Activated CD4-positive, alpha-beta T cell treated with anti-CD3 and anti-CD28 coated beads, Interleukin-2, amount 10 ng/mL, durations not matched to agents 24 days and 14 days (primary cell): ENCODE data around the gene CENPB. TPM values are rescaled to one million over a fixed set of nuclear protein-coding genes. Genes with fewer than 3 reads are reported as not detected.

Experiments used
- DNase-seq: peaks from one replicate; pipeline ENCODE4 v3.0.0; 2022
- H3K27ac Mint-ChIP-seq: one replicate; pipeline ENCODE4 v1.8.0; 2022; ENCODE audit warnings: mild to moderate bottlenecking, mixed read lengths
- H3K27me3 Mint-ChIP-seq: one replicate; pipeline ENCODE4 v1.8.0; 2022; ENCODE audit warnings: mixed read lengths
- H3K36me3 Mint-ChIP-seq: one replicate; pipeline ENCODE4 v1.8.0; 2022; ENCODE audit warnings: low read depth, mild to moderate bottlenecking, mixed read lengths
- H3K4me1 Mint-ChIP-seq: one replicate; pipeline ENCODE4 v1.8.0; 2021; ENCODE audit warnings: mixed read lengths
- H3K4me3 Mint-ChIP-seq: one replicate; pipeline ENCODE4 v1.8.0; 2022; ENCODE audit warnings: mild to moderate bottlenecking, moderate library complexity, mixed read lengths
- H3K9me3 Mint-ChIP-seq: one replicate; pipeline ENCODE4 v1.8.0; 2021; ENCODE audit warnings: mixed read lengths
- intact Hi-C: fragments of 100-400 bp; cut with micrococcal nuclease; formaldehyde crosslinking; loops from one replicate; pipeline ENCODE4 v1.15.1; 2023
- total RNA-seq: library from RNA; stranded (reverse); gene quantifications from 2 replicates; pipeline ENCODE4 v1.2.3, GENCODE V29; 2022

The CENPB gene
- total RNA-seq, 1 donor from 2014 or later: 74.4 TPM

DNA sequence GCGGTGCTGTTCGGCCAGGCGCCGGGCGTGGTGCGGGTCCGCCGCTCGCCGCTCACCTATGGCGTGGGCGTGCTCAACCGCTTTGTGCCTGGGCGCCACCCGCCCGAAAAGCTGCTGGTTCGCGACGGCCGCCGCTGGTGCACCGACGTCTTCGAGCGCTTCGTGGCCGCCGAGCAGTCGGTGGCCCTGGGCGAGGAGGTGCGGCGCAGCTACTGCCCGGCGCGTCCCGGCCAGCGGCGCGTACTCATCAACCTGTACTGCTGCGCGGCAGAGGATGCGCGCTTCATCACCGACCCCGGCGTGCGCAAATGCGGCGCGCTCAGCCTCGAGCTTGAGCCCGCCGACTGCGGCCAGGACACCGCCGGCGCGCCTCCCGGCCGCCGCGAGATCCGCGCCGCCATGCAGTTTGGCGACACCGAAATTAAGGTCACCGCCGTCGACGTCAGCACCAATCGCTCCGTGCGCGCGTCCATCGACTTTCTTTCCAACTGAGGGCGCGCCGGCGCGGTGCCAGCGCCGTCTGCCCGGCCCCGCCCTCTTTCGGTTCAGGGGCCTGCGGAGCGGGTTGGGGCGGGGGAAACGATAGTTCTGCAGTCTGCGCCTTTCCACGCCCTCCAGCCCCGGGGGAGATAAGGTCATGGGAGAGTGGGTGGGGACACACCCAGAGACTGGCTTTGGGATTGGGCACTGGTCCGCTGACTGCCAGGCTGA, 34.7 kb downstream of the CENPB start:
- peaks cover 2% of the 10 kb centered on the region for H3K36me3 Mint-ChIP-seq
- peak overlapping the region; percentile 19 for H3K4me3 Mint-ChIP-seq
- no peaks in the 10 kb centered on the region for H3K9me3 Mint-ChIP-seq
- peaks cover 8% of the 10 kb centered on the region for H3K4me1 Mint-ChIP-seq
- H3K27ac Mint-ChIP-seq: peak overlapping the region; percentile 45
- DNase-seq: peak; percentile 80
- intact Hi-C loops: loop anchor here (2.0 to 5.0 kb wide), 2 partner anchors 17 to 70 kb away; partner anchors contain the start of gene AP5S1
- peaks cover 3% of the 10 kb centered on the region for H3K27me3 Mint-ChIP-seq

DNA sequence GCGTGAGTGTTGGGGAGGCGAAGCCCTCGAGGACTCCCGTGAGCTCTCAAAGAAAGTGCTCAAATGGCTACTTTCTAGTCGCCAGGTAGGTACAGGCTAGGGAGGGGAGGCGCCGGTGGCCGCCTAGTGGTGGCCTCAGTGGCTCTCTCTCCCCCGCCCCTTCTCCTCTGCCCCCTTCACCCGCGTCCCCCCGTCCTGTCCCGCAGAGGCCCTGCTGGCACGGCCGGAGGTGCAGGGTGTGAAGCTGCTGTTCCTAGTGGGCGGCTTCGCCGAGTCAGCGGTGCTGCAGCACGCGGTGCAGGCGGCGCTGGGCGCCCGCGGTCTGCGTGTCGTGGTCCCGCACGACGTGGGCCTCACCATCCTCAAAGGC, 35.2 kb downstream of the CENPB start:
- intact Hi-C loops: loop anchor here (5.0 kb wide), 1 partner anchor 71 kb away; the partner anchor contains the start of gene AP5S1
- DNase-seq: no peak
- no peak overlapping the region for H3K4me3 Mint-ChIP-seq
- peaks cover 2% of the 10 kb centered on the region for H3K36me3 Mint-ChIP-seq
- H3K27me3 Mint-ChIP-seq: peaks cover 3% of the 10 kb centered on the region
- H3K4me1 Mint-ChIP-seq: peaks cover 8% of the 10 kb centered on the region
- H3K27ac Mint-ChIP-seq: no peak overlapping the region
- H3K9me3 Mint-ChIP-seq: no peaks in the 10 kb centered on the region

DNA sequence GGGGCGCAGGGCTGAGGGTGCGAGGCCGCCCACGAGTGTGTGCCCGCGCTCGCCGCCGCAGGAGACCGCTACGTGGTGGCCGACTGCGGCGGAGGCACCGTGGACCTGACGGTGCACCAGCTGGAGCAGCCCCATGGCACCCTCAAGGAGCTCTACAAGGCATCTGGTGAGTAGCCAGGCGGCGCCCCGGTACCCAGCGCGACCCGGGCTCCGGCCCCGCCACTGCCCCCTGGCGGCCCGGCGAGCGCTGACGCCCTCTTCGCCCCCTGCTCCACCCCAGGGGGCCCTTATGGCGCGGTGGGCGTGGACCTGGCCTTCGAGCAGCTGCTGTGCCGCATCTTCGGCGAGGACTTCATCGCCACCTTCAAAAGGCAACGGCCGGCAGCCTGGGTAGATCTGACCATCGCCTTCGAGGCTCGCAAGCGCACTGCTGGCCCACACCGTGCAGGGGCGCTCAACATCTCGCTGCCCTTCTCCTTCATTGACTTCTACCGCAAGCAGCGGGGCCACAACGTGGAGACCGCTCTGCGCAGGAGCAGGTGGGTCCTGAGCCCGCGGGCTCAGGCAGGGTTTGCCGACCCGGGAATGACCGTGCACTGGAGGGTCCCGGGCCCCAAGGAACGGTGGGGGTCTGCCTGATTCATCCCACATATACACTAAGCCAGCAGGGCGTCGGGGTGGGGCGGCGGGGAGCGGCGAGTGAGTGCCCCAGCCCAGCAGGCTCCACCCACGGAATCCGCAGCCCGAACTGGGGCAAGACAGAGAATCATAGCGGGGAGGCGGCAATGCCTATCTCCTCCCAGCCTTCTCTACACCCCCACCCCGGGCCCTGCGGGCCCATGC, 36.6 kb downstream of the CENPB start:
- H3K36me3 Mint-ChIP-seq: peaks cover 2% of the 10 kb centered on the region
- no peak overlapping the region for H3K4me3 Mint-ChIP-seq
- no peaks in the 10 kb centered on the region for H3K9me3 Mint-ChIP-seq
- peak; percentile 80 for DNase-seq
- intact Hi-C loops: loop anchor here (5.0 kb wide), 1 partner anchor 72 kb away; the partner anchor contains the start of gene AP5S1
- peaks cover 13% of the 10 kb centered on the region for H3K4me1 Mint-ChIP-seq
- H3K27me3 Mint-ChIP-seq: peaks cover 3% of the 10 kb centered on the region
- H3K27ac Mint-ChIP-seq: no peak overlapping the region

DNA sequence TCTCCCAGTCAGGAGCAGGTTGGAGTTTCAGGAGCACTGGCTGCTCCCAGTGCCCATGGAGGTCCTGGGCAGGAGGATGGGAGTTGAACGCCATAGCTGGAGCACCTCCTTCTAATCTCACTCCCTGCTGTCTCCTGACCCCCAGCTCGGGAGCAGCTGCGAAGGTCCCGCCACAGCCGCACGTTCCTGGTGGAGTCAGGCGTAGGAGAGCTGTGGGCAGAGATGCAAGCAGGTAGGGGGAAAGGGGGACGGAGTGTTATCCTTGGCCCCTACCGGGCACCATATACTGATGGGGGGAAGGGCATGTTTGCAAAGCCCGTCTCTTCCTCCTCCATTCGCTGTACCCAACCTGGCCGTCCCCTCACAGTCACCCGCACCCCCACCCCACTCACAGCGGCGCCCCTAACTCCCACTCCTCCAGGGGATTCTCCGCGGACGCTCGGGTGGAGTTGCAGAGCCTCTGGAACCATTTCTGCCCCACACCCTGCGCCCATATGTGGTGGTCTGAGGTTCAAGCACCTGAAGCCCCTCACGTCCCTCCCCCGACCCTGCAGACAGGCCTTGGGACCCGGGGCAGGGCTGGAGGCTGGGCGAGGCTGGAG, 37.4 kb downstream of the CENPB start:
- intact Hi-C loops: no loop called here
- peaks cover 2% of the 10 kb centered on the region for H3K36me3 Mint-ChIP-seq

DNA sequence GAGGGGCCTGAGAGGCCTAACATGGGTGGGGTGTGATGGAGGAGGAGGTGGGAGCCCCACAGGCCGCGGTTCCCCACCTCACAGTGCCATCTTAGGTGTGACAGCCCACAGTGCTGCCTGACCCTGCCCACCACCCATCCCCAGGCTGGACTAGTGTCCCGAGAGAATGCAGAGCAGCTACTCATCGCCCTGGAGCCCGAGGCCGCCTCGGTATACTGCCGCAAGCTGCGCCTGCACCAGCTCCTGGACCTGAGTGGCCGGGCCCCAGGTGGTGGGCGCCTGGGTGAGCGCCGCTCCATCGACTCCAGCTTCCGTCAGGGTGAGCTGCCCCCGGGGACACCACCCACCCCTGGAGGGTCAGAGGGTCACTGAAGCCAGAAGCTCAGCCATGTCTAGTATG, 38.5 kb downstream of the CENPB start:
- DNase-seq: no peak
- H3K27me3 Mint-ChIP-seq: peaks cover 13% of the 10 kb centered on the region
- H3K9me3 Mint-ChIP-seq: no peaks in the 10 kb centered on the region
- no peak overlapping the region for H3K4me3 Mint-ChIP-seq
- intact Hi-C loops: no loop called here
- peaks cover 17% of the 10 kb centered on the region for H3K4me1 Mint-ChIP-seq
- peaks cover 2% of the 10 kb centered on the region for H3K36me3 Mint-ChIP-seq
- H3K27ac Mint-ChIP-seq: no peak overlapping the region

More for the DNA sequence above, 37.4 kb downstream of the CENPB start:
- Mint-ChIP-seq H3K4me3 (no peak overlapping the region), H3K27me3 (peaks cover 10% of the 10 kb centered on the region), H3K4me1 (peaks cover 19% of the 10 kb centered on the region), H3K9me3 (no peaks in the 10 kb centered on the region), H3K27ac (no peak overlapping the region)
- DNase-seq: no peak

DNA sequence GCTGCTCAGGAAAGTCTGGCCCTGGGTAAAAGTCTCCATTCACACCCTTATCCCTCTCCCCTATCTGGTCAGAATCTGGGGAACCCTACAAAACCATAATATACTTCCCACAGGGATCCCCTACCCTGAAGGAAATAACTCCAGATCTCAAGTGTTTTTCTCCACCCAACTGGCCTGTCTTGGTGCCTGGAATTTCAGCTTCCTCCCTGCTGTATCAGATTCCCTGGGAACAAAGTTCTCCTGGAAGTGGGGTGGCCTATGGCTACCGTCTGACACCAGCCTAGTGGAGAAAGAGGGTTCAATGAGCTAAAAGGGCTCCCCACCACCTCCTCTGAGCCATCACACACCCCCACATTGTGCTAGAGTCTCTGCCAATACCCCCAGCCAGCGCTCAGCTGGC, 39.1 kb downstream of the CENPB start:
- H3K4me3 Mint-ChIP-seq: no peak overlapping the region
- H3K9me3 Mint-ChIP-seq: no peaks in the 10 kb centered on the region
- intact Hi-C loops: no loop called here
- DNase-seq: no peak
- no peak overlapping the region for H3K27ac Mint-ChIP-seq
- H3K4me1 Mint-ChIP-seq: peaks cover 16% of the 10 kb centered on the region
- peaks cover 2% of the 10 kb centered on the region for H3K36me3 Mint-ChIP-seq
- peaks cover 13% of the 10 kb centered on the region for H3K27me3 Mint-ChIP-seq

DNA sequence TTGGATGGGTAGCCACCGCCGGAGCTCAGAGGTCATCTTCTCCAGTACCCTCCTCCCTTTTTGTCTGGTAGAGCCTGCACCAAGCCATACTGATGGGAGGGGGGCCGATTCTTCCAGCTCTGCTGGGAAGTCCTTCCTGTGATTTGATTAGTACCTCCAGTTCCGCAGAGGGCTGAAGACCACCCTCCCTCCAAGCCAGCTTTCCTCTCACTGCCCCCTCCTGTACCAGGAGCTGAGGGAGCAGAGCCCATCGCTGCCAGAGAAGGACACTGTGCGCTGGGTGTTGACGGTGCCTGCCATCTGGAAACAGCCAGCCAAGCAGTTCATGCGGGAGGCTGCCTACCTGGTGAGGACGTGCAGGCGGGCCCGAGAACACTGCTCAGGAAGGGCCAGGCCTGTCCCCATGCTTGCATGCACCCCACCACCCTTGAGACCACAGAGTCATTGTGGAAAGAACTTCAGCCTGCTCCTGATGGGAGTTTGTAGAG, 40.8 kb downstream of the CENPB start:
- H3K36me3 Mint-ChIP-seq: no peaks in the 10 kb centered on the region
- intact Hi-C loops: no loop called here

DNA sequence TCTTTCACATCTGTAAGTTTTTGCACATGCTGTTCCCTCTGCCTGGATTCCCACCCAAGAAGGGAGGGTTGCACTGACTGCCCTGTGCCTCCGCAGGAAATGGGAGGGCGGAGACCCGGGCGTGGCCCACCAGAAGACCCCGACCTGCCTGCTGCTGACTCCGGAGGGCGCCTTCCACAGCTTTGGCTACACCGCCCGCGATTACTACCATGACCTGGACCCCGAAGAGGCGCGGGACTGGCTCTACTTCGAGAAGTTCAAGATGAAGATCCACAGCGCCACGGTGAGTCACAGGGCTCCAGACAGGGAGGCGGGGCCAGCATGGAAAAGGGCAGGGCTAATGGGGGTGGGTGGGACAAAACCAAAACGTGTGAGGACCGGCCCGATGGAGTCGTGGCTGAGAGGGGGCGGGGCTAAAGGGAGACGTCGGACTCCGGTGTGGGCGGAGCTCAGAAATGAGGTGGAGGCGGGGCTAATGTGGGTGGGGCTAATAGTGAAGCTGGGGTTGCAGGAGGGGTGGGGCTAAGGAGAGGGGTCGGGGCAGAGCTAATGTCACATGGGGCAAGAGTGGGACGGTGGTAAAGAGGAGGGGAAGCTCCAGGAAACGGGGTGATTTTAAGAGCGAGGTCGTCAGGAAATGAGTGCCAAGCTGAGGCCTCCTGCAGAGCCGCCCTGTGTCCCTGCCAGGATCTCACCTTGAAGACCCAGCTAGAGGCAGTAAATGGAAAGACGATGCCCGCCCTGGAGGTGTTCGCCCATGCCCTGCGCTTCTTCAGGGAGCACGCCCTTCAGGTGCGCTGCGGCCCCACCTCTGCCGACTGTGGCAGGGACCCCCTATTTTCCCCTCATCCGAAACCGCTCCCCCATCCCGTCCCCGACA, 41.5 kb downstream of the CENPB start:
- H3K4me3 Mint-ChIP-seq: peak overlapping the region; percentile 81
- DNase-seq: peak; percentile 91
- H3K9me3 Mint-ChIP-seq: no peaks in the 10 kb centered on the region
- H3K4me1 Mint-ChIP-seq: peaks cover 11% of the 10 kb centered on the region
- intact Hi-C loops: no loop called here
- no peak overlapping the region for H3K27ac Mint-ChIP-seq
- peaks cover 13% of the 10 kb centered on the region for H3K27me3 Mint-ChIP-seq
- no peaks in the 10 kb centered on the region for H3K36me3 Mint-ChIP-seq

More for the DNA sequence above, 40.8 kb downstream of the CENPB start:
- peaks cover 11% of the 10 kb centered on the region for H3K4me1 Mint-ChIP-seq
- no peak overlapping the region for H3K27ac Mint-ChIP-seq
- H3K4me3 Mint-ChIP-seq: no peak overlapping the region
- H3K9me3 Mint-ChIP-seq: no peaks in the 10 kb centered on the region
- peaks cover 13% of the 10 kb centered on the region for H3K27me3 Mint-ChIP-seq
- no peak for DNase-seq

DNA sequence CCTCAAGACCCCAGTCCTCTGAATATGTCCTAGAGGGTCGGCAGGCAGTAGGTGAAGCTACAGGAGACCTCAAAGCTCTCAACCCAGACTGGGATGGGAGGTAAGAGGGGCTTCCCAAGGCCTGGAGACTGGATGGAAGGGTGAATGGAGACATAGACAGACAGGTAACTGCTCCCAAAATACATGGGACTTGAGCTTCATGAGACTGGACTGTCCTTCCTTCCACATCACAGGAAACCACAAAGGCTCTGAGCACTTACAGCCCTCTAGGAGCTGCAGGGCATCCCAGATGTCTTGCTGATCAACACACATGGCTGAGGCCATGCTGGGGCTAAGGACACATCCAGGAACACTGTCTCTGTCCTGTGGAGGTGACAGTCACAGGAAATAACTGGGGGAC, 42.5 kb downstream of the CENPB start:
- Mint-ChIP-seq H3K9me3 (no peaks in the 10 kb centered on the region), H3K4me3 (no peak overlapping the region), H3K4me1 (peaks cover 11% of the 10 kb centered on the region), H3K27ac (no peak overlapping the region), H3K36me3 (no peaks in the 10 kb centered on the region), H3K27me3 (peaks cover 13% of the 10 kb centered on the region)
- intact Hi-C loops: no loop called here
- DNase-seq: no peak

DNA sequence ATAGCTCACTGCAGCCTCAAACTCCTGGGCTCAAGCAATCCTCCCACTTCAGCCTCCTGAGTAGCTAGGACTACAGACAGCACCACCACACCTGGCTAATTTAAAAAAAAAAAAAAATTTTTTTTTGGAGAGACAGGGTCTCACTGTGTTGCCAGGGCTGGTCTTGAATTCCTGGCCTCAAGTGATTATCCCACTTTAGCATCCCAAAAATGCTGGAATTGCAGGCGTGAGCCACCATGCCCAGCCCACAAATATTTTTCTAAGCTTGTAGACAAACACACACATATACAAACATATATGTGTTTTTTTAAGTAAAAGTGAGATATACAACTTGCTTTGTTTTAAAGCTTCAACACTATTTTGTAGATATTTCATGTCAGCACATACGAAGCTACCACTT, 43.3 kb downstream of the CENPB start:
- no peaks in the 10 kb centered on the region for H3K36me3 Mint-ChIP-seq
- no peak overlapping the region for H3K27ac Mint-ChIP-seq
- no peaks in the 10 kb centered on the region for H3K9me3 Mint-ChIP-seq
- peaks cover 11% of the 10 kb centered on the region for H3K4me1 Mint-ChIP-seq
- H3K4me3 Mint-ChIP-seq: no peak overlapping the region
- intact Hi-C loops: no loop called here
- no peak for DNase-seq
- peaks cover 11% of the 10 kb centered on the region for H3K27me3 Mint-ChIP-seq

DNA sequence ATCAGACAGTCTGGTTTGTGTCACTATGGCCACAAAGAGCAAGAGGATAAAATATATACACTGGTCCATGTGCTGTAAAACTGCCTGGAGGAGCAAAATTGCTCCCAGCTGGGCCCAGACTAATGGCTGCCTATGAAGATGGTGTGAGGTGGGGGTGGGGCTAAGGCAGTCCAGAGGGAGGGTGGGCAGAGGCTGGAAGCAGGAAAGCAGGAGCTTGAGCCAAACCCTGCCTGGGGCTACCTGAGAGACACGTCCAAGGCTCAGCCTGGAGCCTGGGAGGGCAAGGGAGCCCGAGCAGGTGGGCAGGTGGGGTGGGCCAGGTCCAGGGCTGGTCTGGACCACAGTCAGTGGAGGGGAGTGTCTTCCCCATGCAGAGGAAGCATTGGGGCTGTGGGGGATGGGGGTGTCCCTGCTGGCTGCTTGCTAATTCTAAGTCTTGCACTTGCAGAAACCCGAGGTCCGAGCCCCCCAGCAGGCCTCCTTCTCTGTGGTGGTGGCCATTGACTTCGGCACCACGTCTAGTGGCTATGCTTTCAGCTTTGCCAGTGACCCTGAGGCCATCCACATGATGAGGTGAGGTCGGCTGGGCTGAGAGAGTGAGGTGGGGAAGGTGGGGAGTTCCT, 44.6 kb downstream of the CENPB start:
- H3K36me3 Mint-ChIP-seq: no peaks in the 10 kb centered on the region
- no peak for DNase-seq
- no peak overlapping the region for H3K4me3 Mint-ChIP-seq
- H3K27me3 Mint-ChIP-seq: peaks cover 11% of the 10 kb centered on the region
- H3K4me1 Mint-ChIP-seq: peaks cover 11% of the 10 kb centered on the region
- H3K9me3 Mint-ChIP-seq: no peaks in the 10 kb centered on the region
- intact Hi-C loops: no loop called here
- no peak overlapping the region for H3K27ac Mint-ChIP-seq

DNA sequence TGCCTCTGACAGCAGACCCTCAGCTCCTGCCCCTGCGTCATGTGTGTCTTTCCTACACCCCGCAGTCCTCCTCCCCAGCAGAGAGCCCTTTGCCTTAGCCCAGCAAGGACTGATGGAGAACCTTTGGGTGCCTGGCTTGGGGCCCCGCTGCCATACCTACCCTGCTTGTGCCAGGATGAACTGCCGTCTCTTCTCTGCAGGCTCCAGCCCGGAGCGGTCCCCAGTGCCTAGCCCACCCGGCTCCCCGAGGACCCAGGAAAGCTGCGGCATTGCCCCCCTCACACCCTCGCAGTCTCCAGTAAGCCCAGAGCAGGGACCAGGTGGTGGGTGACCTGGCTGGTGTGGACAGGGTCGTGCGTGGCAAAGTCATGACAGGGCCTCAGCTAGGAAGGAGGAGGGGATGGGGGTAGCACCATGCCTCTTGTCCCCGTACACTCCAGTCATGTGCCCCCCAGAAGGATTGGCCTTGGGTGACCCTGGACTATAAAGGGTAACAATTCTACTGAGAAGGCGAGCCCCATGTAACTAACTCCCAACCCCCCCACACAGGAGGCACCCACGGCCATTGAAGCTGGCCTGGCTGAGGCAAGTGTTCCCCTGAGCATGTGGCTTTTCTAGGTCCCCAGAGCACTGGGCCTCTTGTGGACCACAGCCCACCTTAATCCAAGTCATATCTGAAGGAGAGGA, 45.8 kb downstream of the CENPB start:
- Mint-ChIP-seq H3K36me3 (no peaks in the 10 kb centered on the region), H3K27me3 (peaks cover 11% of the 10 kb centered on the region), H3K4me3 (no peak overlapping the region)

More for the DNA sequence above, 45.8 kb downstream of the CENPB start:
- no peaks in the 10 kb centered on the region for H3K9me3 Mint-ChIP-seq
- no peak for DNase-seq
- intact Hi-C loops: no loop called here
- H3K27ac Mint-ChIP-seq: no peak overlapping the region
- peaks cover 11% of the 10 kb centered on the region for H3K4me1 Mint-ChIP-seq
